Mesendoderm (in vitro differentiated cells): ENCODE measurements around the gene CMIP.
A peak's percentile ranks its signal among the peaks of the same experiment; 100 is the strongest.

Experiments used
- DNase-seq: peaks from one replicate; pipeline ENCODE4 v3.0.0; 2013
- H2AK5ac ChIP-seq: 2 replicates; pipeline ENCODE4 v1.6.1; 2013; ENCODE audit warnings: low read length, inconsistent platforms
- H2BK120ac ChIP-seq: 2 replicates; pipeline ENCODE4 v1.6.1; 2013; ENCODE audit warnings: low read depth, mild to moderate bottlenecking, low read length, moderate library complexity, mixed read lengths
- H2BK15ac ChIP-seq: replicated peaks from 2 replicates; pipeline ENCODE4 v1.6.1; 2013; ENCODE audit warnings: low read depth, mild to moderate bottlenecking, moderate library complexity
- H2BK5ac ChIP-seq: 2 replicates; pipeline ENCODE4 v1.6.1; 2013; ENCODE audit warnings: low read length, inconsistent platforms
- H3K18ac ChIP-seq: 2 replicates; pipeline ENCODE4 v1.6.1; 2013; ENCODE audit warnings: mild to moderate bottlenecking, low read length, mixed read lengths
- H3K23ac ChIP-seq: one replicate; pipeline ENCODE4 v1.6.1; 2013; ENCODE audit warnings: low read length
- H3K27ac ChIP-seq: 2 replicates; pipeline ENCODE4 v1.5.1; 2013; ENCODE audit warnings: low read depth, mild to moderate bottlenecking, inconsistent platforms, low read length, moderate library complexity
- H3K27me3 ChIP-seq: 2 replicates; pipeline ENCODE4 v1.6.1; 2013; ENCODE audit warnings: low read length, control low read depth, mild to moderate bottlenecking, inconsistent platforms; ENCODE audit not compliant: insufficient read depth, poor library complexity
- H3K36me3 ChIP-seq: 2 replicates; pipeline ENCODE4 v1.6.1; 2013; ENCODE audit warnings: low read length, inconsistent platforms; ENCODE audit not compliant: control insufficient read depth, insufficient read depth
- H3K4ac ChIP-seq: one replicate; pipeline ENCODE4 v1.6.1; 2013; ENCODE audit warnings: low read depth, mild to moderate bottlenecking, low read length, moderate library complexity
- H3K4me1 ChIP-seq: 2 replicates; pipeline ENCODE4 v1.6.1; 2013; ENCODE audit warnings: low read depth, low read length, inconsistent platforms; ENCODE audit not compliant: control insufficient read depth
- H3K4me2 ChIP-seq: 2 replicates; pipeline ENCODE4 v1.6.1; 2013; ENCODE audit warnings: low read length
- H3K4me3 ChIP-seq: 2 replicates; pipeline ENCODE4 v1.5.1; 2013; ENCODE audit warnings: mild to moderate bottlenecking, low read length
- H3K56ac ChIP-seq: one replicate; pipeline ENCODE4 v1.6.1; 2013; ENCODE audit warnings: low read length
- H3K79me1 ChIP-seq: 2 replicates; pipeline ENCODE4 v1.6.1; 2013; ENCODE audit warnings: low read length, inconsistent platforms
- H3K79me2 ChIP-seq: 2 replicates; pipeline ENCODE4 v1.6.1; 2013; ENCODE audit warnings: mild to moderate bottlenecking, low read length; ENCODE audit not compliant: control insufficient read depth, insufficient read depth
- H3K9ac ChIP-seq: 2 replicates; pipeline ENCODE4 v1.6.1; 2013; ENCODE audit warnings: low read length, inconsistent platforms
- H4K5ac ChIP-seq: one replicate; pipeline ENCODE4 v1.6.1; 2013; ENCODE audit warnings: low read length
- H4K8ac ChIP-seq: one replicate; pipeline ENCODE4 v1.6.1; 2013; ENCODE audit warnings: low read depth, mild to moderate bottlenecking, control low read depth, low read length, moderate library complexity
- WGBS: extraction: QIAGEN DNeasy Blood & Tissue Kit; methylation state at CpG from one replicate; pipeline ENCODE4 v1.1.7; 2013; ENCODE audit warnings: low lambda C conversion rate, missing lambda C conversion rate; ENCODE audit not compliant: insufficient coverage; ENCODE audit errors: extremely low coverage; 5-methylcytosine and 5-hydroxymethylcytosine counted together

The CMIP gene

DNA sequence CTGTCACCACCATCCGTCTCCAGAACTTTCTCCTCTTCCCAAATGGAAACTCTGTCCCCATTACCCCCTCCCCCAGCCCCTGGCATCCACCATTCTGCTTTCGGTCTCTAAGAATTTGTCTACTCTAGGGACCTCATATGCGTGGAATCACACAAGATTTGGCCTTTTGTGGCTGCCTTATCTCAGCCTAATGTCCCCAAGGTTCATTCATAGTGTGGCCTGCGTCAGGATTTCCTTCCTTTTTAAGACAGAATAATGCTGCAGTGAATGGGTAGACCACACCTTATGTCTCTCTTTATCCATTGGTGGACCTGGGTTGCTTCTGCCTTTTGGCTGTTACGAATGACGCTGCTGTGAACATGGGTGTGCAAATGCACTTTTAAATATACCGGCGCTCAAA lies 194.7 kb downstream of the CMIP start:
- Histone ChIP-seq H3K18ac (no peak overlapping the region), H3K23ac (no peak overlapping the region), H2BK15ac (no peak overlapping the region), H3K27ac (no peak overlapping the region), H3K36me3 (no peaks in the 10 kb centered on the region), H3K79me1 (peaks cover 20% of the 10 kb centered on the region), H3K4ac (no peak overlapping the region), H3K4me3 (no peak overlapping the region), H3K4me1 (peaks cover 12% of the 10 kb centered on the region), H3K56ac (no peak overlapping the region), H3K79me2 (peaks cover 10% of the 10 kb centered on the region), H2BK5ac (no peak overlapping the region), H2AK5ac (no peak overlapping the region), H2BK120ac (no peak overlapping the region), H4K5ac (no peak overlapping the region), H3K27me3 (no peaks in the 10 kb centered on the region), H4K8ac (no peak overlapping the region), H3K9ac (no peak overlapping the region), H3K4me2 (no peak overlapping the region)
- no CpG with 5 or more reads among the region's 8 CpGs for WGBS
- DNase-seq, result no peak

DNA sequence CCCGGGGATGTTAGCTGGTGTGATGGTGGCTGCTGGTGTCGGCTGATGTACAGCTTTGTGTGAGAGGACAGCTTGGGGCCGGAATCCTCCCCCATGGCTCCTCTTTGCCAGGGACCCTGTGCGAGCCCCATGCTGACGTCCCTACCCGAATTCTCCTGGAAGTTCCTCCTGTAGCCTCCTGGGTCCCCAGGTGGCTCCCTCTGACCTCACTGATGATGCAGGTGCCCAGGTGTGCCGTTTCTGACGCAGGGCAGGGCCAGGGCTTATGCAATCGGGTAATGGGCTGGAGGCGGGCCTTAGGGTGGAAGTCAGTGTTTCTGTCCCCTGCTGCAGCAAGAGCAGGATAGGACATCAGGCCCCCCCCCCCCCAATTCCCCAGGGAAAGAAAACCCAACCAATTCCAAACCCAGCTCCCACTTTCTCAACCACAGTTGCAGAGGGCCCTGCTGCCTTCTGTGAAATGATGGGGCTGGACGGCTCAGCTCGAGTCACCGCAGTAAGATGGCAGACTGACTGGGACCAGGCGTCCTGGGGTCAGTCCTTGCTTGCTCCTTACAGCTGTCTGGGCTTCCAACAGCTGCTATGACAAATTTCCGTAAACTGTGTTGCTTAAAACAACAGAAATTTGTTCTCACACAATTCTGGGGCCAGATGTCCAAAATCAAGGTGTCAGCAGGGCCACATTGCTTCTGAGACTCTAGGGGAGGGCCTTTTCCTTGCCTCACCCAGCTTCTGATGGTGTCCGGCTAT lies 195.5 kb downstream of the CMIP start:
- DNase-seq, result no peak

DNA sequence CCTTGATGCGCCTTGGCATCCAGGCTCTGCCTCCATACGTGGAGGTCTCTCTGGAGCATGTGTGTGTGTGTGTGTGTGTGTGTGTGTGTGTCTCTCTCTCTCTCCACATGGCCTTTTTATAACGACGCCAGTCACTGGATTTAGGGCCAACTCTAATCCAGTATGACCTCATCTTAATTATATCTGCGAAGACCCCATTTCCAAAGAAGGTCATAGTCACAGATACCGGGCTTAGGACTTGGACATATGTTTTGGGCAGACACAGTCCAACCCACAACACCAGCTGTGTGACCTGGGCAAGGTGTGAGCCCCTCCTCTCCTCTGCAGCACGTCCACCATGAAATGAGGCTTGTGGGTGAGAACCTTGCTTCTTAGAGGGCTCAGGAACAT lies 196.1 kb downstream of the CMIP start:
- Histone ChIP-seq H3K27me3 (no peaks in the 10 kb centered on the region), H3K4ac (no peak overlapping the region), H3K4me3 (no peak overlapping the region), H2BK120ac (no peak overlapping the region), H4K8ac (no peak overlapping the region), H3K56ac (no peak overlapping the region), H3K23ac (no peak overlapping the region), H3K9ac (no peak overlapping the region), H2AK5ac (no peak overlapping the region), H3K4me2 (no peak overlapping the region), H3K27ac (no peak overlapping the region), H2BK5ac (no peak overlapping the region), H3K79me2 (peaks cover 9% of the 10 kb centered on the region), H2BK15ac (no peak overlapping the region), H3K36me3 (no peaks in the 10 kb centered on the region), H3K79me1 (peaks cover 27% of the 10 kb centered on the region), H3K4me1 (peaks cover 7% of the 10 kb centered on the region), H3K18ac (no peak overlapping the region), H4K5ac (no peak overlapping the region)
- DNase-seq, result no peak
- WGBS, result no CpG with 5 or more reads among the region's 7 CpGs

More for the DNA sequence above, 195.5 kb downstream of the CMIP start:
- Histone ChIP-seq H3K4me1 (peaks cover 10% of the 10 kb centered on the region), H3K79me1 (peaks cover 27% of the 10 kb centered on the region), H3K27me3 (no peaks in the 10 kb centered on the region), H3K9ac (no peak overlapping the region), H3K18ac (no peak overlapping the region), H3K36me3 (no peaks in the 10 kb centered on the region), H4K5ac (no peak overlapping the region), H3K23ac (peak overlapping the region; percentile 89), H2BK5ac (no peak overlapping the region), H2BK15ac (no peak overlapping the region), H3K27ac (no peak overlapping the region), H3K79me2 (peaks cover 10% of the 10 kb centered on the region), H2BK120ac (no peak overlapping the region), H4K8ac (no peak overlapping the region), H3K56ac (no peak overlapping the region), H2AK5ac (no peak overlapping the region), H3K4me3 (no peak overlapping the region), H3K4me2 (no peak overlapping the region), H3K4ac (no peak overlapping the region)
- WGBS, result no CpG with 5 or more reads among the region's 16 CpGs

- Histone ChIP-seq H3K27me3 (no peaks in the 10 kb centered on the region), H3K79me1 (peaks cover 25% of the 10 kb centered on the region), H3K27ac (no peak overlapping the region), H2BK15ac (no peak overlapping the region), H2BK5ac (no peak overlapping the region), H3K18ac (no peak overlapping the region), H2AK5ac (no peak overlapping the region), H3K36me3 (no peaks in the 10 kb centered on the region), H3K56ac (no peak overlapping the region), H4K8ac (no peak overlapping the region), H3K9ac (no peak overlapping the region), H3K4me2 (no peak overlapping the region), H2BK120ac (no peak overlapping the region), H3K79me2 (peaks cover 6% of the 10 kb centered on the region), H3K4ac (no peak overlapping the region), H3K4me1 (peaks cover 7% of the 10 kb centered on the region), H3K4me3 (no peak overlapping the region), H3K23ac (no peak overlapping the region), H4K5ac (no peak overlapping the region)
- DNase-seq, result peak; percentile 89
- WGBS, result no CpG with 5 or more reads among the region's 18 CpGs
Observed at GRCh38 chr16:81641395-81642106, 196.9 kb downstream of the CMIP start.

GRCh38 chr16:81642107-81642436 lies 197.5 kb downstream of the CMIP start:
- peaks cover 25% of the 10 kb centered on the region for H3K79me1 ChIP-seq
- no peak overlapping the region for H4K8ac ChIP-seq
- H4K5ac ChIP-seq, result no peak overlapping the region
- no peak overlapping the region for H3K18ac ChIP-seq
- no peak overlapping the region for H3K23ac ChIP-seq
- peaks cover 6% of the 10 kb centered on the region for H3K79me2 ChIP-seq
- H2BK15ac ChIP-seq, result no peak overlapping the region
- no peak overlapping the region for H3K9ac ChIP-seq
- no peak overlapping the region for H3K4me3 ChIP-seq
- H3K27me3 ChIP-seq, result no peaks in the 10 kb centered on the region
- no peak overlapping the region for H2BK5ac ChIP-seq
- no peak overlapping the region for H3K4me2 ChIP-seq
- no CpG with 5 or more reads among the region's 4 CpGs for WGBS
- H2BK120ac ChIP-seq, result no peak overlapping the region
- no peak overlapping the region for H2AK5ac ChIP-seq
- H3K27ac ChIP-seq, result no peak overlapping the region
- peaks cover 7% of the 10 kb centered on the region for H3K4me1 ChIP-seq
- no peaks in the 10 kb centered on the region for H3K36me3 ChIP-seq
- H3K4ac ChIP-seq, result no peak overlapping the region
- no peak overlapping the region for H3K56ac ChIP-seq
- no peak for DNase-seq
